PC-9 (cell line): ENCODE results near the gene NQO2. TPM values are rescaled to one million over a fixed set of nuclear protein-coding genes. Genes with fewer than 3 reads are reported as not detected.

Experiments used
- BruUV-seq: library from RNA; stranded (reverse); fragments of 400-500 nt; replicated peaks from 2 replicates; lab custom pipeline; 2021; lab: Mats Ljungman, UMichigan
- CTCF ChIA-PET: fragments of 300-600 bp; sonication (Branson Sonifier 250); formaldehyde crosslinking; loops from one replicate; lab custom pipeline; 2022; ENCODE audit warnings: antibody characterized with exemption; lab: Charles Lee
- POLR2A ChIA-PET: fragments of 300-600 bp; sonication (Branson Sonifier 250); formaldehyde crosslinking; loops from one replicate; lab custom pipeline; 2022; ENCODE audit warnings: antibody characterized with exemption; ENCODE audit not compliant: unreplicated experiment; lab: Charles Lee
- DNase-seq, 2 experiments: peaks; one replicate each; pipeline versions ENCODE4 v3.0.0 to v3.0.0-alpha.2; 2015 to 2022; ENCODE audit warnings: mixed read lengths in 1 of 2
- H2AFZ ChIP-seq: fragments of 200-600 bp; sonication (generic); 2 replicates; pipeline ENCODE4 v1.8.1; 2017; ENCODE audit warnings: antibody characterized with exemption
- H3F3A ChIP-seq: fragments of 200-600 bp; sonication (generic); 2 replicates; pipeline ENCODE4 v1.8.1; 2017; ENCODE audit warnings: antibody characterized with exemption, mild to moderate bottlenecking, low read depth; ENCODE audit not compliant: insufficient read depth
- H3K27ac ChIP-seq: fragments of 200-600 bp; sonication (generic); 2 replicates; pipeline ENCODE4 v1.6.1; 2016; ENCODE audit warnings: mixed run types
- H3K27me3 ChIP-seq: fragments of 200-600 bp; sonication (generic); 2 replicates; pipeline ENCODE4 v1.6.1; 2016; ENCODE audit warnings: low read depth, mixed run types; ENCODE audit not compliant: insufficient read depth
- H3K36me3 ChIP-seq: fragments of 200-600 bp; sonication (generic); 2 replicates; pipeline ENCODE4 v1.6.1; 2016; ENCODE audit warnings: low read depth, mixed run types
- H3K4me1 ChIP-seq: fragments of 200-600 bp; sonication (generic); replicated peaks from 2 replicates; pipeline ENCODE4 v1.6.1; 2016; ENCODE audit warnings: mixed run types; ENCODE audit not compliant: insufficient read depth
- H3K4me2 ChIP-seq: fragments of 200-600 bp; sonication (generic); 2 replicates; pipeline ENCODE4 v1.6.1; 2017; ENCODE audit warnings: mixed run types
- H3K4me3 ChIP-seq: fragments of 200-600 bp; sonication (generic); 2 replicates; pipeline ENCODE4 v1.6.1; 2016; ENCODE audit warnings: mixed run types
- H3K79me2 ChIP-seq: fragments of 200-600 bp; sonication (generic); 2 replicates; pipeline ENCODE4 v1.6.1; 2017; ENCODE audit warnings: low read depth, mixed run types
- H3K9me2 ChIP-seq: fragments of 200-600 bp; sonication (generic); 2 replicates; pipeline ENCODE4 v1.8.1; 2017; ENCODE audit warnings: mild to moderate bottlenecking; ENCODE audit not compliant: insufficient read depth
- H3K9me3 ChIP-seq: fragments of 200-600 bp; sonication (generic); 2 replicates; pipeline ENCODE4 v1.8.1; 2016; ENCODE audit warnings: low read depth; ENCODE audit not compliant: insufficient read depth
- H4K20me1 ChIP-seq: fragments of 200-600 bp; sonication (generic); 2 replicates; pipeline ENCODE4 v1.8.1; 2017; ENCODE audit not compliant: insufficient read depth
- CTCF ChIP-seq: fragments of 200-600 bp; sonication (generic); conservative IDR thresholded peaks from 2 replicates; pipeline ENCODE4 v1.6.1; 2017; ENCODE audit warnings: mixed run types, antibody characterized with exemption, mild to moderate bottlenecking, moderate library complexity
- EZH2 ChIP-seq: fragments of 200-600 bp; sonication (generic); IDR thresholded peaks from 2 replicates; pipeline ENCODE4 v1.8.0; 2017; ENCODE audit warnings: antibody characterized with exemption, low read depth
- intact Hi-C: fragments of 100-400 bp; cut with micrococcal nuclease; formaldehyde crosslinking; loops from one replicate; pipeline ENCODE4 v1.10.0; 2022; ENCODE audit not compliant: unreplicated experiment
- total RNA-seq: library from RNA; stranded (reverse); gene quantifications from 2 replicates; pipeline ENCODE4 v1.2.3, GENCODE V29; 2021

NQO2 gene
- total RNA-seq, 1 experiment from 2014 or later = 82.9 TPM

- ChIA-PET POLR2A (interaction anchor here (0.6 kb wide), 1 partner anchor 9 kb away, joined by 9 read pairs; no protein-coding TSS in a partner anchor), CTCF (interaction anchor here (0.5 kb wide), 1 partner anchor 82 kb away, joined by 3 read pairs; no protein-coding TSS in a partner anchor)
- H4K20me1 ChIP-seq = no peaks in the 10 kb centered on the region
- H3K9me2 ChIP-seq = no peaks in the 10 kb centered on the region
- H3K4me1 ChIP-seq = peaks cover 12% of the 10 kb centered on the region
- no TSS peak for BruUV-seq
- H3K27me3 ChIP-seq = no peaks in the 10 kb centered on the region
- peak; percentile 69 to 81 for DNase-seq
- no peak overlapping the region for H3K4me3 ChIP-seq
- peaks cover 8% of the 10 kb centered on the region; the same call in 1 of the 2 replicates for H3K36me3 ChIP-seq
- 0 out of 2 replicates have a peak overlapping the region, but pooled peaks have one; percentile 34 for H3K4me2 ChIP-seq
- TF ChIP-seq EZH2 (no peak), CTCF (no peak)
- intact Hi-C loops = no loop called here
- no peaks in the 10 kb centered on the region for H3K79me2 ChIP-seq
- peaks cover 10% of the 10 kb centered on the region; the same call in 1 of the 2 replicates for H3K9me3 ChIP-seq
- peaks cover 11% of the 10 kb centered on the region for H3F3A ChIP-seq
- peak overlapping the region; percentile 59 for H3K27ac ChIP-seq
- H2AFZ ChIP-seq = no peak overlapping the region
These were observed 13.8 kb downstream of the NQO2 start for GRCh38 chr6:3013486-3013885.

DNA sequence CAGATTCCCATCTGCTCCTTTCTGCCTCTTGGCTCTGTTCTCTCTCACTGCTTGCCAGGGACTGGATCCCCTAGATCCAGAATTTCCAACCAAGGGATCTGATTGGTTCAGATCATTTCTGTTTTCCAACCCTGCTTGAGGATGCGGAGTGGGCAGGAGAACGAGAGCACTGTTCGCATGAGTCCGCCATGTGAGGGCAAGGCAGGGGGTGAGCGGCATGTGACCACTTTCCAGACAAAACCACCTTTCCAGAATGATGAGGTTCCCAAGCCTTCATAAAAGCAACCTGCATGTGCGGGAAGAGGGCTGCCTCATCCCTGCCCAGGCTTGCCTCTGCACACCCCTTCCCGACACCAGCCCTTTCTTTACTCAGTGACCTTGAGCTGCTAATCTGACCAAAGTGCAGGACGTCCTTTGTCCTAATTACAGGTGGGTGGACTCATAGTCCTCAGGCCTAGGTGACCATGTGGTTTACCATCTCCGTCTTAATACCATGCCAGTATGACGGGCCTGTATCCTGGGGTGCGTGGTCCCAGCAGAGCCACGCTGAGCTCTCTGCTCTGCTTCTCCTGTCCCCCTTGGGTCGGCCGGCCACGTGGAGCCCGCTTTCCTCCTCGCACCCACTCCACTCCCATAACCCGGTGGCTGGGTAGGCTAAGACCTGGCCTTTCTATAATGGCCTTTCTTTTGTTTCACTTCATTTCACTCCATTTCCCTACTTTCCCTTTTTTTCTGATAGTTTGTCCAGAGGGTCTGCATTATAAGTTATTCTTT, 14.4 kb downstream of the NQO2 start:
- no peaks in the 10 kb centered on the region for H3K9me2 ChIP-seq
- peaks cover 8% of the 10 kb centered on the region; the same call in 1 of the 2 replicates for H3K36me3 ChIP-seq
- DNase-seq = no peak
- no peaks in the 10 kb centered on the region for H3K79me2 ChIP-seq
- H3K4me1 ChIP-seq = peaks cover 12% of the 10 kb centered on the region
- no peak overlapping the region for H3K4me2 ChIP-seq
- H3K9me3 ChIP-seq = peaks cover 10% of the 10 kb centered on the region; the same call in 1 of the 2 replicates
- peak overlapping the region; percentile 59; the same call in 1 of the 2 replicates for H3K27ac ChIP-seq
- ChIA-PET CTCF (no interaction called here), POLR2A (interaction anchor here (0.6 kb wide), 1 partner anchor 8 kb away, joined by 9 read pairs; no protein-coding TSS in a partner anchor)
- peaks cover 11% of the 10 kb centered on the region for H3F3A ChIP-seq
- H3K4me3 ChIP-seq = no peak overlapping the region
- no peaks in the 10 kb centered on the region for H3K27me3 ChIP-seq
- no TSS peak for BruUV-seq
- TF ChIP-seq CTCF = no peak
- TF ChIP-seq EZH2 = no peak
- H4K20me1 ChIP-seq = no peaks in the 10 kb centered on the region
- no peak overlapping the region for H2AFZ ChIP-seq
- intact Hi-C loops = no loop called here

DNA sequence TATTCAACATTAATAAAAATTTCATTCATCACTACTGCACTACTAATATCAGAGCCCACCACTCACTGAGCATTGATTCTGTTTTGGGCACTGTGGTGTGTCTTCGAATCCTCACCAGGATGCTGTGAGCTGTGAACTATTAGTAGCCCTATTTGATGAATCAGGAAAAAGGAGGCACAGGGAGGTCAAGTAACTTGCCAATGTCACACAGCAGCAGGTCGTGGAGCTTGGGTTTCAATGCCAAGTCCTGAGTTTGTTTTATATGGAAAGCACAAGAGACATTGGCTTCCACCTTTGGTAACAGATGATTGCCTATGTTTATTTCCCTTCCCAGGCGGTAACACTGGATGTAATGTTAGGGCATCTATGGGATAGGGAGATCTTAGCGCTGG, 15.0 kb downstream of the NQO2 start:
- H3K9me2 ChIP-seq = no peaks in the 10 kb centered on the region
- H3K4me1 ChIP-seq = peaks cover 12% of the 10 kb centered on the region
- TF ChIP-seq CTCF (no peak), EZH2 (no peak)
- H3K79me2 ChIP-seq = no peaks in the 10 kb centered on the region
- H4K20me1 ChIP-seq = no peaks in the 10 kb centered on the region
- no TSS peak for BruUV-seq
- ChIA-PET CTCF (no interaction called here), POLR2A (no interaction called here)
- H3K27ac ChIP-seq = no peak overlapping the region
- H3K4me2 ChIP-seq = no peak overlapping the region
- no peak overlapping the region for H2AFZ ChIP-seq
- no peaks in the 10 kb centered on the region for H3K27me3 ChIP-seq
- H3K36me3 ChIP-seq = peaks cover 8% of the 10 kb centered on the region; the same call in 1 of the 2 replicates
- intact Hi-C loops = no loop called here
- no peak for DNase-seq
- peaks cover 11% of the 10 kb centered on the region for H3F3A ChIP-seq
- peaks cover 10% of the 10 kb centered on the region; the same call in 1 of the 2 replicates for H3K9me3 ChIP-seq
- H3K4me3 ChIP-seq = no peak overlapping the region
